Non-pigmented ciliary epithelial cell (primary cell): ENCODE data around the gene LRPAP1.
"Not testable (repeated sequence)": the region's sequence is repeated elsewhere in the genome, so short reads cannot be mapped to it uniquely, and the experiment has no call there.

Experiments used
- DNase-seq: peaks from one replicate; pipeline ENCODE4 v3.0.0-alpha.2; 2010; ENCODE audit warnings: low read depth

The LRPAP1 gene, protein sequence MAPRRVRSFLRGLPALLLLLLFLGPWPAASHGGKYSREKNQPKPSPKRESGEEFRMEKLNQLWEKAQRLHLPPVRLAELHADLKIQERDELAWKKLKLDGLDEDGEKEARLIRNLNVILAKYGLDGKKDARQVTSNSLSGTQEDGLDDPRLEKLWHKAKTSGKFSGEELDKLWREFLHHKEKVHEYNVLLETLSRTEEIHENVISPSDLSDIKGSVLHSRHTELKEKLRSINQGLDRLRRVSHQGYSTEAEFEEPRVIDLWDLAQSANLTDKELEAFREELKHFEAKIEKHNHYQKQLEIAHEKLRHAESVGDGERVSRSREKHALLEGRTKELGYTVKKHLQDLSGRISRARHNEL

DNA sequence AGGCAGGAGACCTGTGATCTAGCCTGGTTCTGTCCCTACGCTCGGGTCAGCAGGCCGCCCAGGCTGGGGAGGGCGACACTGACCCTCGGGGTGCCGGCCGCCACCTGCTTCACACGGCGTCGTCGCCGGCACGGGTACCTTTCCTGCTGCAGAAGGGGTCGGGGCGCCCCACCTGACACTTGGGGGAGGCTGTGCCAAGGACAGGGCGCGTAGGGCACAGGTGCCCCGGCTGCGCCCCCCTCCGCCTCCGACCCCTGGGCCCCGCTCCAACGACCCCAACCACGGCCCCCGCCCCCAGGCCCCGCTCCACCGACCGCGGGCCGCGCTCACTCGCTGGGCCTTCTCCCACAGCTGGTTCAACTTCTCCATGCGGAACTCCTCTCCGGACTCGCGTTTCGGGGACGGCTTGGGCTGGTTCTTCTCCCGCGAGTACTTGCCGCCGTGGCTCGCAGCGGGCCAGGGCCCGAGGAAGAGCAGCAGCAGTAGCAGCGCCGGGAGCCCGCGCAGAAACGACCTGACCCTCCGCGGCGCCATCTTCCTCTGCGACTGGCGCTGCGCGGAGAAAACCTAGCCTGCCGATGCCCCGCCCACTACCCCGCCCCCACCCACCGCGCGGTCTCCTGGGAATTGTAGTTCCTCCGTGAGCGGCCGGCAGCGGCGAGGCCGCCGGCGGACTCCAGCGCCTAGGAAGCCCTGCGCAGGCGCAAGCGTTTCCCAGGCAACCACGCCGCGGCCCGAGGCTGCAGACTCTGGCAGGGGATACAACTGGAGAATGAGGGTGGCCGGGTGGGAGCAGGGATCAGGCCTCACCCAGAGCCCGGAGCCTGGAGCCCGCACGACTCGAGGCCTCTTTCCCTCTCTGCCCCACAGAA, at the start of gene LRPAP1:
Gene LRPAP1 (minus strand): TSS at position 544 of the 872 bp plus-strand sequence. CDS start 10 bp downstream, at position 534.
- DNase-seq: peak; percentile 36

DNA sequence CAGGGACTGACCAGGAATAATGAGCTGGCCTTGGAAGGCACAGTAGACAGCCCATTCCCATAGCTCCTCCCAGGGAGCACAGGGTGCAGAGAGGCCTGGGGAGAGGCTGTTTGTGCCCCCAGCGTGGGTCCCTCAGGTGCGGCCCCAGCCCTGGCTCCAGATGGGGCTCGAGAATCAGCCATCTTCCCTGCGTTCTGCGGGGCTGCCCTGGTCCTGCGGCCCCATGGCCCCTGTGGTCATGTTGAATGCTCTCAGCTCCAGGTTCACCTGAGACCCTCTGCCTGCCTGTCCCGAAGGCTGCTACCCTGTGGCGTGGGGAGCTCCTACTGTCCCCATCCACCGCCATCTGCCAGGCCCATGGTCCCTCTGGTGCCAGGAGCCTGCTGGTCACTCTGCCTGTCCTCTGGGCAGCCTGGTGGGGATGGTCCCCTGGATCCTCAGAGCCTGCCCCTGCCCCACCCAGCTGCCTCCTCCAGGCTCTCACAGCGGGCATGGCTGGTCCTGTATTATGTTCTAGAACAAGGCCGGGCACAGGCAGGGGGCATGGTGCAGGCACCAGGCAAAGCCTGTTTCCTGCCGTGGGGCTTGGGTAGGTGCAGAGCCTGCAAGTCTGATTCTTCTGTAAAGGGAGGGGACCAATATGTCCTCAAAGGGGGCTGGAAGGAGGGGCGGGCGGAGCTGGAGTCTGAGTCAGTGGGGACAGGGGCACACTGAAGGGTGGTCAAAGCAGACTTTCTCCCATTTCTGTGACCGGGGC, 49.3 kb upstream of the LRPAP1 start:
- DNase-seq: not testable (repeated sequence)

DNA sequence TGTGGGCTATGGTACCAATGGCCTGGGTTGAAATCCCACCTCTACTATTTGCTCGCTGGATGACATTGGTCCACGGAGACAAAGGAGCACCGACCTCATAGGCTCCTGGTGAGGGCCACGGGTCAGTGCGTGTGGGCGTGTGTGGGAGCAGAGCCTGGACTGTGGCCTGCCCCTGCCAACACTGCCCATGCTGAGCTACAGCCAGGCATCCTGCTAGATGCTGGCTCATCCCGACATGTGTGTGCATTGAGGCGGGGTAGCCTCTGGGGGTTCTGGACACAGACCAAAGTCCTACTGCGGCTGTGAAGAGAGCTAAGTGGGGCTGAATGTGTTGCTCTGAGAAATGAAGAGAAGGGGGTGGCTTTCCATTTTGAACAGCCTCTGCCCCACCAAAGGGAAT, 48.6 kb upstream of the LRPAP1 start:
- DNase-seq: not testable (repeated sequence)

DNA sequence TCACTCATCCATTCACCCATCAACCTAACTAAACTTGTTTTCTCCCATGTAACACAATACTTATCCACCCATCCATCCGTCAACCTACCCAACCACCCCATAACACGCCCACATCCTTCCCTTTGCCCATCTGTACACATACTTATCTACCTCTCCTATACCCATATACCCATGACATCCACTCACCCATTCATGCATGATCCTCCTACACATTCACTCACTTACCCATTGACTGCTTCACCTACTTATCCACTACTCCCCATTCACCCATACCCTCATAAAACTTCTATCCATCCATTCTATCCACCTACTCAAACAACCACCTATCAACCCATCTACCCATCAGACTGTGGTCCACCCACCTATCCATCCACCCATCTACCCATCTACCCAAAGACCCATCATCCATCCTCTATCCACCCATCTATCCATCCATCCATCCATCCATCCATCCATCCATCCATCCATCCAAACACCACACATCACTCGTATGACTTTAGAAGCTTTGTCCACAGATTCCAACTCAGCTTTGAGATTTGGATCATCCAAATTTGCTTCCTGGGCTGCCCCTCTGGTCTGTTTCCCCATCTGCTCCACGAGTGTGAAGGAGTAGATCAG, 46.4 kb upstream of the LRPAP1 start:
- DNase-seq: not testable (repeated sequence)

DNA sequence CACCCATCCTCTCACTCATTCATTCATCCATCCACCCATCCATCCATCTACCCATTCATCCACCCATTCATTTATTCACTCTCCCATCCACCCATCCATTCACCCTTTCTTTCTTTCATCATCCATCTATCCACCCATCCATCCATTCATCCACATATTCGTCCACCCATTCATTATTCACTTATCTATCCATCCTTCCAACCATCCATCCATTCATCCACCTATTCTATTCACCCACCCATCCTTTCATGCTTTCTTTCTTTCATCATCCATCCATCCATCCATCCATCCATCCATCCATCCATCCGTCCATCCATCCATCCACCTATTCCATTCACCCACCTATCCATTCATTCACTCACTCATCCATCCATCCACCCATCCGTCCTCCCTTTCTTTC, 45.8 kb upstream of the LRPAP1 start:
- DNase-seq: not testable (repeated sequence)

- not testable (repeated sequence) for DNase-seq
These were observed 45.1 kb upstream of the LRPAP1 start for GRCh38 chr4:3577208-3577892.

DNA sequence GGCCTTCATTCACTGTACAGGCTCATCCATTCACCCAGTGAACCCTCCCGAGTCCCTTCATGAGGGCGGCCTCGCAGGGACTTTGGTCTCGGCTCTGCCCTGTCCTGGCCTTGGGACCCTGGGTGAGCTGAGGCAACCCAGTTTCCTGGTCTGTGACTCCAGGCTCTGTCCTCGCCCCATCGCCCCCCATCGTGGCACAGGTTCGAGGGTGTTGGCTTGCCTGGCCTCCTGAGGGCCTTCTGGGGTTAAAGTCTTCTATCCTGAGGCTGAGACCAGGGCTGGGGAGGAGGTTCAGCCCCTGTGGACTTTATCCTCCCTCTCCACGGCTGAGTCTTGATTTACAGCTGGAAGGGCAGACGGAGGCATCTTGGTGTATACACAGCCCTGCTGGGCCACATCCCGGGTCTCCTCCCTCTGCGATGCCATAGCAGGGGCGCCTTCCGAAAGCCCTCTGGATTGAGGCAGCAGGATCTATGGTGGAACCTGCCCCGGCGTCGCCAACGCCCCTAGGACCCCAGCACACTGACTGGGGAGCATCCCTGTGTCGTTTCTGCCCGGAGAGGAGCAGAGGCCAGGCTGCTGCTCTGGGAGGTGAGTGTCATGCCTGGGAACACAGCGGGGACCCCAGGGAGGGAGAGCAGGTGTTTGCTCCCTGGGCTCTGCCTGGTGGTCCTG, 44.4 kb upstream of the LRPAP1 start:
- not testable (repeated sequence) for DNase-seq

- not testable (repeated sequence) for DNase-seq
These were observed 43.5 kb upstream of the LRPAP1 start for GRCh38 chr4:3575426-3576369.

- DNase-seq: not testable (repeated sequence)
These were observed 42.6 kb upstream of the LRPAP1 start for GRCh38 chr4:3574865-3575264.

GRCh38 chr4:3574346-3574745, 42.1 kb upstream of the LRPAP1 start:
- not testable (repeated sequence) for DNase-seq

GRCh38 chr4:3573131-3573530, 40.9 kb upstream of the LRPAP1 start:
- DNase-seq: no peak

DNA sequence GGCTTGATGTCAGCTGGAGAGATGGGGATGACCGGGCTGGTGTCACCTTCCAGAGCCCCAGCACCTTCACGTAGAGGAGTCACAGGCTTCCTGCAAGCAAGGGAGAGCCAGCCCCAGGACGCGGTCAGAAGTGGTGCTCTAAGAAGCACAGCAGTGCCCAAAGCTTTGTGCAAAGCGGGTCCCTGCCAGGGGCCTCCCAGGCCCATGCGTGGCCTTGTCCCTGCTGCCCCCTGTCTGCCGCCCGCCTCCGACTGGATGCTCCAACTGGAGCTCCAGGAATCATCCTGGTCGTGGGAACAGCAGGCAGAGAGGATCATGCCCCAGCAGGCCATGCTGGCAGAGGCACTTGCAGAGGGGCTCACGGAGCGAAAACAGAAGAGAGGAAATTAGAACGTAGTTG, 40.1 kb upstream of the LRPAP1 start:
- DNase-seq: no peak

- no peak for DNase-seq
These were observed 39.7 kb upstream of the LRPAP1 start for GRCh38 chr4:3571921-3572320.

GRCh38 chr4:3570923-3571322, 38.7 kb upstream of the LRPAP1 start:
- not testable (repeated sequence) for DNase-seq

- DNase-seq: not testable (repeated sequence)
These were observed 37.4 kb upstream of the LRPAP1 start for GRCh38 chr4:3569611-3570010.

- DNase-seq: not testable (repeated sequence)
These were observed 34.5 kb upstream of the LRPAP1 start for GRCh38 chr4:3566701-3567100.

- not testable (repeated sequence) for DNase-seq
These were observed 34.1 kb upstream of the LRPAP1 start for GRCh38 chr4:3566301-3566700.

- DNase-seq: not testable (repeated sequence)
These were observed 32.7 kb upstream of the LRPAP1 start for GRCh38 chr4:3564948-3565347.

GRCh38 chr4:3563403-3563802, 31.2 kb upstream of the LRPAP1 start:
- no peak for DNase-seq
